Stimulated activated naive B cell treated with anti-CD40 and anti-IgM and Interleukin-4, amounts not matched to agents 10 μg/mL and 1 μg/mL and 100 μg/mL, for 72 hours (primary cell): ENCODE data around the gene C19orf33.

Experiments
- ATAC-seq, 2 donors: fragments of 150-1000 bp; cut with Tn5 transposase; replicated peaks; 2 replicates each; pipeline ENCODE4 v1.10.0; 2021; ENCODE audit warnings: moderate library complexity in 1 of 2
- DNase-seq: peaks from one replicate; pipeline ENCODE4 v3.0.0; 2021
- H3K27ac Mint-ChIP-seq: one replicate; pipeline ENCODE4 v1.8.0; 2022; ENCODE audit warnings: mild to moderate bottlenecking, mixed read lengths
- H3K27me3 Mint-ChIP-seq, 2 donors: one replicate each; pipeline ENCODE4 v1.8.0; 2022; ENCODE audit warnings: mixed read lengths in 2 of 2
- H3K36me3 Mint-ChIP-seq, 2 donors: one replicate each; pipeline ENCODE4 v1.8.0; 2022; ENCODE audit warnings: mixed read lengths in 2 of 2, mild to moderate bottlenecking in 1 of 2
- H3K4me1 Mint-ChIP-seq, 2 donors: one replicate each; pipeline ENCODE4 v1.8.0; 2022; ENCODE audit warnings: mixed read lengths in 2 of 2, mild to moderate bottlenecking in 1 of 2
- H3K4me3 Mint-ChIP-seq, 2 donors: one replicate each; pipeline ENCODE4 v1.8.0; 2022; ENCODE audit warnings: mild to moderate bottlenecking in 2 of 2, mixed read lengths in 2 of 2, moderate library complexity in 1 of 2
- H3K9me3 Mint-ChIP-seq, 2 donors: one replicate each; pipeline ENCODE4 v1.8.0; 2022; ENCODE audit warnings: mixed read lengths in 2 of 2, mild to moderate bottlenecking in 1 of 2

Gene C19orf33

GRCh38 chr19:38308926-38309614 lies 5.0 kb downstream of the C19orf33 start:
- ATAC-seq (no peak), DNase-seq (no peak)
- no peak overlapping the region for H3K4me3 Mint-ChIP-seq
- no peaks in the 10 kb centered on the region for H3K27me3 Mint-ChIP-seq
- H3K4me1 Mint-ChIP-seq = peaks cover 24 to 44% of the 10 kb centered on the region in 2 donors
- peaks cover 53 to 62% of the 10 kb centered on the region in 2 donors for H3K36me3 Mint-ChIP-seq
- no peak overlapping the region for H3K27ac Mint-ChIP-seq
- peaks cover 0 to 2% of the 10 kb centered on the region in 2 donors for H3K9me3 Mint-ChIP-seq

- Mint-ChIP-seq H3K36me3 (peaks cover 50 to 57% of the 10 kb centered on the region in 2 donors), H3K4me3 (no peak overlapping the region), H3K27me3 (no peaks in the 10 kb centered on the region), H3K9me3 (peaks cover 0 to 2% of the 10 kb centered on the region in 2 donors), H3K4me1 (peaks cover 24 to 44% of the 10 kb centered on the region in 2 donors), H3K27ac (no peak overlapping the region)
- ATAC-seq = no peak
- DNase-seq = no peak
These were observed 5.7 kb downstream of the C19orf33 start for GRCh38 chr19:38309615-38310278.

GRCh38 chr19:38310279-38310670 lies 6.2 kb downstream of the C19orf33 start:
- DNase-seq (no peak), ATAC-seq (no peak)
- H3K36me3 Mint-ChIP-seq = peaks cover 47 to 54% of the 10 kb centered on the region in 2 donors
- H3K4me3 Mint-ChIP-seq = no peak overlapping the region
- peaks cover 26 to 44% of the 10 kb centered on the region in 2 donors for H3K4me1 Mint-ChIP-seq
- H3K27ac Mint-ChIP-seq = no peak overlapping the region
- H3K9me3 Mint-ChIP-seq = peaks cover 0 to 2% of the 10 kb centered on the region in 2 donors
- no peaks in the 10 kb centered on the region for H3K27me3 Mint-ChIP-seq

GRCh38 chr19:38310986-38311385 lies 6.9 kb downstream of the C19orf33 start:
- H3K27ac Mint-ChIP-seq = no peak overlapping the region
- H3K4me1 Mint-ChIP-seq = peaks cover 27 to 45% of the 10 kb centered on the region in 2 donors
- ATAC-seq (no peak), DNase-seq (no peak)
- peaks cover 0 to 2% of the 10 kb centered on the region in 2 donors for H3K9me3 Mint-ChIP-seq
- H3K4me3 Mint-ChIP-seq = no peak overlapping the region
- H3K36me3 Mint-ChIP-seq = peaks cover 45 to 52% of the 10 kb centered on the region in 2 donors
- H3K27me3 Mint-ChIP-seq = no peaks in the 10 kb centered on the region

- DNase-seq (peak; percentile 95), ATAC-seq (peak; percentile 90 to 91)
- peak within 1 kb of the TSS; percentile 96 for H3K27ac Mint-ChIP-seq
- peaks cover 13 to 15% of the 10 kb centered on the region in 2 donors for H3K36me3 Mint-ChIP-seq
- H3K9me3 Mint-ChIP-seq = no peaks in the 10 kb centered on the region
- H3K27me3 Mint-ChIP-seq = no peaks in the 10 kb centered on the region
- peak within 1 kb of the TSS; percentile 82 to 84 for H3K4me3 Mint-ChIP-seq
- peaks cover 38 to 61% of the 10 kb centered on the region in 2 donors for H3K4me1 Mint-ChIP-seq
These were observed 11.8 kb downstream of the C19orf33 start, which contains the start of gene YIF1B for GRCh38 chr19:38315657-38316476. Gene YIF1B, minus strand, starts transcription at chr19:38315947. Its CDS starts 30 bp downstream, at chr19:38315917.

GRCh38 chr19:38316477-38317067 lies 12.5 kb downstream of the C19orf33 start:
- Mint-ChIP-seq H3K9me3 (no peaks in the 10 kb centered on the region), H3K27ac (peak overlapping the region; percentile 96), H3K36me3 (peaks cover 13 to 15% of the 10 kb centered on the region in 2 donors), H3K27me3 (no peaks in the 10 kb centered on the region), H3K4me1 (peaks cover 44 to 67% of the 10 kb centered on the region in 2 donors), H3K4me3 (peak overlapping the region; percentile 82 to 84)
- no peak for DNase-seq
- ATAC-seq = peak; percentile 10 to 18

- no peak for DNase-seq
- Mint-ChIP-seq H3K27ac (peak overlapping the region; percentile 81), H3K4me3 (peak overlapping the region; percentile 82 to 84), H3K27me3 (no peaks in the 10 kb centered on the region), H3K36me3 (peaks cover 13 to 18% of the 10 kb centered on the region in 2 donors), H3K9me3 (no peaks in the 10 kb centered on the region), H3K4me1 (peaks cover 47 to 72% of the 10 kb centered on the region in 2 donors)
- no peak for ATAC-seq
These were observed 13.1 kb downstream of the C19orf33 start for GRCh38 chr19:38317104-38317612.

- ATAC-seq = no peak
- peaks cover 39 to 58% of the 10 kb centered on the region in 2 donors for H3K4me1 Mint-ChIP-seq
- H3K36me3 Mint-ChIP-seq = peaks cover 3 to 16% of the 10 kb centered on the region in 2 donors
- H3K27me3 Mint-ChIP-seq = no peaks in the 10 kb centered on the region
- DNase-seq = no peak
- peak overlapping the region; percentile 56 for H3K27ac Mint-ChIP-seq
- H3K4me3 Mint-ChIP-seq = peak overlapping the region; percentile 89 to 96
- H3K9me3 Mint-ChIP-seq = no peaks in the 10 kb centered on the region
These were observed 14.6 kb downstream of the C19orf33 start for GRCh38 chr19:38318660-38319059.

- Mint-ChIP-seq H3K9me3 (no peaks in the 10 kb centered on the region), H3K27ac (peak within 1 kb of the TSS; percentile 95), H3K27me3 (no peaks in the 10 kb centered on the region), H3K36me3 (peaks cover 0 to 14% of the 10 kb centered on the region in 2 donors), H3K4me3 (peak within 1 kb of the TSS; percentile 89 to 96), H3K4me1 (peaks cover 36 to 54% of the 10 kb centered on the region in 2 donors)
- ATAC-seq = peak; percentile 22 to 25
- DNase-seq = peak; percentile 30
These were observed 15.6 kb downstream of the C19orf33 start, which contains the start of gene KCNK6 for GRCh38 chr19:38319421-38320258. Gene KCNK6, plus strand, starts transcription at chr19:38319845. Its CDS starts 106 bp downstream, at chr19:38319951.

- Mint-ChIP-seq H3K9me3 (no peaks in the 10 kb centered on the region), H3K27me3 (no peaks in the 10 kb centered on the region), H3K4me3 (peak overlapping the region; percentile 89 to 96), H3K27ac (peak overlapping the region; percentile 47), H3K4me1 (peaks cover 33 to 54% of the 10 kb centered on the region in 2 donors), H3K36me3 (peaks cover 9 to 22% of the 10 kb centered on the region in 2 donors)
- ATAC-seq = no peak
- DNase-seq = no peak
These were observed 16.9 kb downstream of the C19orf33 start for GRCh38 chr19:38320969-38321339.

GRCh38 chr19:38321646-38322196 lies 17.7 kb downstream of the C19orf33 start:
- ATAC-seq (no peak), DNase-seq (no peak)
- Mint-ChIP-seq H3K9me3 (no peaks in the 10 kb centered on the region), H3K4me3 (peak overlapping the region; percentile 89 to 96), H3K4me1 (peaks cover 30 to 47% of the 10 kb centered on the region in 2 donors), H3K36me3 (peaks cover 15 to 27% of the 10 kb centered on the region in 2 donors), H3K27ac (no peak overlapping the region), H3K27me3 (no peaks in the 10 kb centered on the region)

GRCh38 chr19:38323291-38323690 lies 19.2 kb downstream of the C19orf33 start:
- Mint-ChIP-seq H3K27me3 (no peaks in the 10 kb centered on the region), H3K4me3 (no peak overlapping the region), H3K27ac (no peak overlapping the region), H3K36me3 (peaks cover 26 to 43% of the 10 kb centered on the region in 2 donors), H3K9me3 (no peaks in the 10 kb centered on the region), H3K4me1 (peaks cover 22 to 35% of the 10 kb centered on the region in 2 donors)
- no peak for DNase-seq
- ATAC-seq = no peak
